Endothelial cell (in vitro differentiated cells): Measurements from ENCODE around the gene LRRC73. TPM values are rescaled to one million over a fixed set of nuclear protein-coding genes. Genes with fewer than 3 reads are reported as not detected.

Experiments used
- DNase-seq: peaks from one replicate; pipeline ENCODE4 v3.0.0; 2021; ENCODE audit warnings: low spot score
- H3K27ac Mint-ChIP-seq: one replicate; pipeline ENCODE4 v1.8.0; 2021; ENCODE audit warnings: mixed read lengths, inconsistent platforms; ENCODE audit not compliant: unreplicated experiment
- H3K27me3 Mint-ChIP-seq: one replicate; pipeline ENCODE4 v1.8.0; 2021; ENCODE audit warnings: mild to moderate bottlenecking, moderate library complexity, mixed read lengths, inconsistent platforms; ENCODE audit not compliant: unreplicated experiment
- H3K36me3 Mint-ChIP-seq: one replicate; pipeline ENCODE4 v1.8.0; 2021; ENCODE audit warnings: mild to moderate bottlenecking, low read depth, mixed read lengths, inconsistent platforms; ENCODE audit not compliant: unreplicated experiment
- H3K4me1 Mint-ChIP-seq: one replicate; pipeline ENCODE4 v1.8.0; 2021; ENCODE audit warnings: mild to moderate bottlenecking, mixed read lengths, inconsistent platforms; ENCODE audit not compliant: unreplicated experiment
- H3K4me3 Mint-ChIP-seq: one replicate; pipeline ENCODE4 v1.8.0; 2021; ENCODE audit warnings: mild to moderate bottlenecking, mixed read lengths, inconsistent platforms; ENCODE audit not compliant: unreplicated experiment
- H3K9me3 Mint-ChIP-seq: one replicate; pipeline ENCODE4 v1.8.0; 2021; ENCODE audit warnings: mixed read lengths, inconsistent platforms; ENCODE audit not compliant: unreplicated experiment
- total RNA-seq: library from RNA; stranded (reverse); fragmentation: NEBNext Ultra II Directional; extraction: Animal tissue kit (Norgen Biotek cat#: 25700); gene quantifications from one replicate; pipeline ENCODE4 v1.2.1, GENCODE V29; 2021; ENCODE audit not compliant: unreplicated experiment
- TF ChIP-seq, protein P1 (sequence below): fragments of 200-600 bp; sonication (generic); IDR thresholded peaks from one replicate; pipeline ENCODE4 v1.5.0; 2021; ENCODE audit warnings: antibody characterized with exemption; ENCODE audit not compliant: unreplicated experiment

Gene LRRC73
- total RNA-seq, 1 donor from 2014 or later = 0.28 TPM

DNA sequence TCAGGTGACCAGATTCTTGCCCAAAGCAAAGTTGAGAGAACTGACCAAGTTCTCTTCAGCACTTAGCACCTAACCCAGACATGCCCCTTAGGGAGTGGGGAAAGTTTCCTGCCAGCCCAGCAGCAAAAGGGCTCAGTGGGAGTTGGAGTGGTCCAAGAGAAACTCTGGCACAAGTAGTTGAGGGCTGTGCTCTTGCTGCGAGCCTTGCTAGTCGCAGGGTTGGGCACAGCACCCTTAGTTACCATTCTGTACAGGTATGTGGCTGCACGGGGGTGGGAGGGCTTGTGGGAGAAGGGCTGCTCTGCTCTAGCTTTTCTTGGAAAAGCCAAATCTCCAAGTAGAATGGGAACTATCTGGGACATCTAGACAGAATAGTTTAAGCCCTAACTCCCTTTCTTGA lies 13.1 kb upstream of the LRRC73 start:
- H3K36me3 Mint-ChIP-seq = peaks cover 30% of the 10 kb centered on the region
- H3K4me3 Mint-ChIP-seq = no peak overlapping the region
- peaks cover 2% of the 10 kb centered on the region for H3K27me3 Mint-ChIP-seq
- TF ChIP-seq, protein P1, sequence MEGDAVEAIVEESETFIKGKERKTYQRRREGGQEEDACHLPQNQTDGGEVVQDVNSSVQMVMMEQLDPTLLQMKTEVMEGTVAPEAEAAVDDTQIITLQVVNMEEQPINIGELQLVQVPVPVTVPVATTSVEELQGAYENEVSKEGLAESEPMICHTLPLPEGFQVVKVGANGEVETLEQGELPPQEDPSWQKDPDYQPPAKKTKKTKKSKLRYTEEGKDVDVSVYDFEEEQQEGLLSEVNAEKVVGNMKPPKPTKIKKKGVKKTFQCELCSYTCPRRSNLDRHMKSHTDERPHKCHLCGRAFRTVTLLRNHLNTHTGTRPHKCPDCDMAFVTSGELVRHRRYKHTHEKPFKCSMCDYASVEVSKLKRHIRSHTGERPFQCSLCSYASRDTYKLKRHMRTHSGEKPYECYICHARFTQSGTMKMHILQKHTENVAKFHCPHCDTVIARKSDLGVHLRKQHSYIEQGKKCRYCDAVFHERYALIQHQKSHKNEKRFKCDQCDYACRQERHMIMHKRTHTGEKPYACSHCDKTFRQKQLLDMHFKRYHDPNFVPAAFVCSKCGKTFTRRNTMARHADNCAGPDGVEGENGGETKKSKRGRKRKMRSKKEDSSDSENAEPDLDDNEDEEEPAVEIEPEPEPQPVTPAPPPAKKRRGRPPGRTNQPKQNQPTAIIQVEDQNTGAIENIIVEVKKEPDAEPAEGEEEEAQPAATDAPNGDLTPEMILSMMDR = no peak
- no peak overlapping the region for H3K27ac Mint-ChIP-seq
- H3K9me3 Mint-ChIP-seq = no peaks in the 10 kb centered on the region
- DNase-seq = no peak
- no peaks in the 10 kb centered on the region for H3K4me1 Mint-ChIP-seq

- Mint-ChIP-seq H3K27ac (no peak overlapping the region), H3K36me3 (peaks cover 29% of the 10 kb centered on the region), H3K4me1 (no peaks in the 10 kb centered on the region), H3K27me3 (peaks cover 2% of the 10 kb centered on the region), H3K9me3 (no peaks in the 10 kb centered on the region), H3K4me3 (no peak overlapping the region)
- TF ChIP-seq, protein P1 = no peak
- no peak for DNase-seq
These were observed 12.6 kb upstream of the LRRC73 start for GRCh38 chr6:43522547-43523261.

GRCh38 chr6:43521836-43522235 lies 11.7 kb upstream of the LRRC73 start:
- Mint-ChIP-seq H3K27ac (no peak overlapping the region), H3K9me3 (no peaks in the 10 kb centered on the region), H3K4me1 (no peaks in the 10 kb centered on the region), H3K27me3 (peaks cover 2% of the 10 kb centered on the region), H3K4me3 (no peak overlapping the region), H3K36me3 (peaks cover 23% of the 10 kb centered on the region)
- TF ChIP-seq, protein P1 = no peak
- no peak for DNase-seq

DNA sequence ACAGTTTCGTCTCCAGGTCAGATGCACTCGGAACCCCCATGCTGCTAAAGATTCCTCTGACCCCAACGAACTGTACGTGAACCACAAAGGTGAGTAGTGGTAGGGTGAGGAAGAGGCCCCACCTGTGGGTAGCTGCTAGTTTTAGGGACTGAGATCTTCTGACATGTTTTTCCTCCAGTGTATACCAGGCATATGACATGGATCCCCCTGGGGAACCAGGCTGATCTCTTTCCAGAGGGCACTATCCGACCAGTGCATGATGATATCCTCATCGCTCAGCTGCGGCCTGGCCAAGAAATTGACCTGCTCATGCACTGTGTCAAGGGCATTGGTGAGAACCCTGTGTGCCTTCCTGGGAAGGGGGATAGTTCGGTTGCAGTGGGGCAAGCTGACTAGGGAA lies 10.0 kb upstream of the LRRC73 start:
- Mint-ChIP-seq H3K4me1 (peaks cover 13% of the 10 kb centered on the region), H3K9me3 (no peaks in the 10 kb centered on the region), H3K4me3 (no peak overlapping the region), H3K27ac (no peak overlapping the region), H3K27me3 (peaks cover 10% of the 10 kb centered on the region), H3K36me3 (peaks cover 28% of the 10 kb centered on the region)
- DNase-seq = no peak
- TF ChIP-seq, protein P1 = no peak

DNA sequence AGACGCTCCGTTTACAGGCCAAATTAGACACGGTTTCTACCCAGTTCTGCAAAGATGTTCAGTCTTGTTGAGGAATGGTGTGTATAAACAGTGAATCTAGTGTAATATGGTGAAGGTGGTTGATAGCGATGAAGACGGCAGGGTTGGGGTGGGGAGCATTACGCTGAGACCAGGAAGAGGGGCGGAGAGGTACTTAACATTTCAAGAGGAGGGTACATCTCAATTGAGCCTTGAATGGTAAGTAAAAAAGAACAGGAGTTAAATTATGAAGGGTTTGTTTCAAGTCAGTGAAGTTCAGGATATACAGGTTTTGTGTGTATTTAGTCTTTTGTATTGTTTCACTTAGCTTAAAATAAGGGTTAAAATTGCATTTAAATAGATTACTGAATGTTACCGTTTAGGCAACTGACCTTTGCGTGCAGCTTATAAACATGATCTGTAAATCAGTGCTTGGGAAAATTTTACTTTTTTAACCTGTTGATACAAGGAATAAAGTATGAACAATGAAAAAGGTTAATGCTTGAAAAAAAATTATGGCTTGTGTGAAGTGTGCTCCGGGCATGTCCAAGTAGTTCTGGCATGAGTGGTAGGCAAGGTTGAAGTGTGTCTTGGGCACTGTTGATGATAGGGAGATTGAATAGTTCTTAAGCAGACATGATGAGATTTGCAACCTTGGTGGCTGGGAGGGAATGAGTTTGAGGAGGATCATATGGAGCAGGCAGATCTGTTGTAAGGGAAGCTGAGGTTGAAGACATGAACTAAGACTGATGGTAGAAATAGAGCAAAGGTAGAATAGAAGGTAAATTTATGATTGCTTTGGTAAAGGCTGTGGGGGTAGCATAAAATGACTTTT lies 7.6 kb upstream of the LRRC73 start:
- Mint-ChIP-seq H3K9me3 (no peaks in the 10 kb centered on the region), H3K4me1 (peaks cover 22% of the 10 kb centered on the region), H3K27me3 (peaks cover 10% of the 10 kb centered on the region), H3K4me3 (no peak overlapping the region), H3K36me3 (peaks cover 34% of the 10 kb centered on the region), H3K27ac (no peak overlapping the region)
- DNase-seq = no peak
- TF ChIP-seq, protein P1 = no peak
